ENCODE measurements around the gene TPH1. TPM values are rescaled to one million over a fixed set of nuclear protein-coding genes. Genes with fewer than 3 reads are reported as not detected.

Gene TPH1
- total and polyA plus RNA-seq, 10 of the 15 experiments (the other 5 are each of a cell fraction or from before 2014, with no cell fraction given), result 0.05 to 0.82 (median 0.29) TPM

DNA sequence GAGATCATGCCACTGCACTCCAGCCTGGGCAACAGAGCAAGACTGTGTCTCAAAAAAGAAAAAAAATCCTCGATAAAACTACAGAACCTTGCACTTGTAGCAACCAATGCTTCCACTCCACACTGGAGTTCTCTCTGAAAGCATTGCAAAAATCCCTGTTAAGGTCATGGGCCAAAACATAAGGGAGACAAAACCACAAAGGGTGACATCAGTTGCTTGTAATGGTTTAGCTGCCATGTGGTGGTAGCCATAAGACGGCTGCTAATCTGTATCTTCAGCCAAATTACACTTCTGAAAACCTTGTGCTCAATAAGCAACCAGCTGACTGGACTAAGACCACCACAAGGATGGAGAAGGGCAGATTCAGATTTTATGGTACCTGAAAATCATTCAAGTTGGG lies 20.6 kb upstream of the TPH1 start:
- no peak overlapping the region for H3K4me3 ChIP-seq
- no peak overlapping the region for H2AFZ ChIP-seq (ENCODE audit: control insufficient read depth, low read depth, low read length)
- H3K4me1 ChIP-seq (ENCODE audit: control insufficient read depth, insufficient read depth, low read length), result no peaks in the 10 kb centered on the region
- H4K20me1 ChIP-seq (ENCODE audit: control insufficient read depth, insufficient read depth), result no peaks in the 10 kb centered on the region
- H3K4me2 ChIP-seq (ENCODE audit: control insufficient read depth, insufficient read depth), result no peak overlapping the region
- TF ChIP-seq KDM1A (IDR thresholded peaks at IDR 0.05; ENCODE audit: borderline replicate concordance) (no peak), MTA2 (IDR thresholded peaks at IDR 0.05; ENCODE audit: low read depth) (no peak), SMARCA5 (IDR thresholded peaks at IDR 0.05) (no peak), RCOR1 (conservative IDR thresholded peaks at IDR 0.05; ENCODE audit: low read depth, low read length) (no peak), ZNF384 (IDR thresholded peaks at IDR 0.05; ENCODE audit: borderline replicate concordance, low read depth, low read length) (no peak), KLF5 (IDR thresholded peaks at IDR 0.05; ENCODE audit: partially characterized antibody) (no peak), SREBF1 (IDR thresholded peaks at IDR 0.05; ENCODE audit: low read length) (no peak), CBFB (IDR thresholded peaks at IDR 0.05; ENCODE audit: low read depth) (no peak), FOXM1 (IDR thresholded peaks at IDR 0.05; ENCODE audit: low read depth, low read length) (no peak), CHD1 (IDR thresholded peaks at IDR 0.05; ENCODE audit: low read depth, low read length) (no peak), SIX5 (IDR thresholded peaks at IDR 0.05; ENCODE audit: low read depth, low read length, severe bottlenecking) (no peak)
- FAIRE-seq (no peak), ATAC-seq (no peak), DNase-seq (ENCODE audit: low read depth, low spot score) (no peak)
- H3K9ac ChIP-seq (ENCODE audit: control insufficient read depth, insufficient read depth, low read length), result no peak overlapping the region
- H3K27me3 ChIP-seq (replicated peaks in 1 of 2; ENCODE audit: control insufficient read depth in 2 of 2, insufficient read depth in 2 of 2, low read length in 1 of 2), result no peaks in the 10 kb centered on the region
- ChIA-PET POLR2A (no interaction called here), RAD21 (ENCODE audit: unreplicated experiment) (no interaction called here), SMC1A (ENCODE audit: uncharacterized antibody, unreplicated experiment) (no interaction called here), CTCF (interaction anchor here (1.0 kb wide), 2 partner anchors 28 to 66 kb away, joined by 3 to 4 read pairs; no protein-coding TSS in a partner anchor)
- no peaks in the 10 kb centered on the region for H3K36me3 ChIP-seq (ENCODE audit: control insufficient read depth in 2 of 2, insufficient read depth in 2 of 2, low read length in 1 of 2)
- intact Hi-C loops (cut with micrococcal nuclease; ENCODE audit: unreplicated experiment) (no loop called here), in situ Hi-C loops (cut with MboI) (no loop called here)
- BruUV-seq (replicated peaks), result no TSS peak
- 100% methylated on average over 2 of the region's 2 CpGs for WGBS (ENCODE audit: insufficient coverage, insufficient replicate concordance, low lambda C conversion rate, missing lambda C conversion rate)
- H3K9me3 ChIP-seq (replicated peaks; ENCODE audit: control insufficient read depth, insufficient read depth, low read length), result no peaks in the 10 kb centered on the region
- no peak overlapping the region for H3K27ac ChIP-seq (ENCODE audit: control insufficient read depth, insufficient read depth)
- no peaks in the 10 kb centered on the region for H3K79me2 ChIP-seq (ENCODE audit: control insufficient read depth, insufficient read depth, low read length)

DNA sequence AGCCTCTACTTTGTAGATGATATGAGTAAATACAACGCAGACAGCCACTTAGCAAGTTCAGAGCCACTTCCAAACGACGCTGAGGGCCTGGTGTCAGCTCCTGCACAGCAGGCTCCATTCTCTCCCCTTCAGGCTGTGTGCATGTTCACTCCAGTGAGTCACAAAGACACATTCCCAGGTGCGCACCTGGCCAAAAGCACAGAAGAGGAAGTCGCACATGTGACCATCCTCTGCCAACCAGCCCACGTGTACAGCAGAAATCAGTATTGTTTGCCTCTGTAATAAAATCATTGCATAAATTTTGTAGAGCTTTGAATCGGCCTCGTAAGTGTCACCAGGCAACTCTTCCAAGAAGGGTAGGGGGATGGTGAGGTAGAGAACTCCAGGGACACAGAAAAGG lies 19.5 kb upstream of the TPH1 start:
- BruUV-seq (replicated peaks), result no TSS peak
- Histone ChIP-seq H3K9me3 (replicated peaks; ENCODE audit: control insufficient read depth, insufficient read depth, low read length) (no peaks in the 10 kb centered on the region), H4K20me1 (ENCODE audit: control insufficient read depth, insufficient read depth) (no peaks in the 10 kb centered on the region), H3K4me3 (no peak overlapping the region), H3K36me3 (ENCODE audit: control insufficient read depth in 2 of 2, insufficient read depth in 2 of 2, low read length in 1 of 2) (no peaks in the 10 kb centered on the region), H2AFZ (ENCODE audit: control insufficient read depth, low read depth, low read length) (no peak overlapping the region), H3K27me3 (replicated peaks in 1 of 2; ENCODE audit: control insufficient read depth in 2 of 2, insufficient read depth in 2 of 2, low read length in 1 of 2) (no peaks in the 10 kb centered on the region), H3K27ac (ENCODE audit: control insufficient read depth, insufficient read depth) (no peak overlapping the region), H3K4me2 (ENCODE audit: control insufficient read depth, insufficient read depth) (no peak overlapping the region), H3K79me2 (ENCODE audit: control insufficient read depth, insufficient read depth, low read length) (no peaks in the 10 kb centered on the region), H3K9ac (ENCODE audit: control insufficient read depth, insufficient read depth, low read length) (no peak overlapping the region), H3K4me1 (ENCODE audit: control insufficient read depth, insufficient read depth, low read length) (no peaks in the 10 kb centered on the region)
- ChIA-PET CTCF (interaction anchor here (0.8 to 0.9 kb wide), 2 partner anchors 50 to 51 kb away, joined by 3 read pairs; no protein-coding TSS in a partner anchor), RAD21 (ENCODE audit: unreplicated experiment) (no interaction called here), SMC1A (ENCODE audit: uncharacterized antibody, unreplicated experiment) (no interaction called here), POLR2A (no interaction called here)
- 66% methylated on average over 8 of the region's 8 CpGs for WGBS (ENCODE audit: insufficient coverage, insufficient replicate concordance, low lambda C conversion rate, missing lambda C conversion rate)
- intact Hi-C loops (cut with micrococcal nuclease; ENCODE audit: unreplicated experiment) (no loop called here), in situ Hi-C loops (cut with MboI) (no loop called here)
- ATAC-seq (no peak), FAIRE-seq (no peak), DNase-seq (ENCODE audit: low read depth, low spot score) (no peak)
- no peak for TF ChIP-seq EZH2 (IDR thresholded peaks at IDR 0.05; ENCODE audit: borderline replicate concordance, control insufficient read depth, low read depth, low read length)
- TF ChIP-seq FOS (IDR thresholded peaks at IDR 0.05; ENCODE audit: borderline replicate concordance, extremely low read depth, insufficient read length), result no peak
- TF ChIP-seq SIX5 (IDR thresholded peaks at IDR 0.05; ENCODE audit: low read depth, low read length, severe bottlenecking), result no peak
- TF ChIP-seq SMC3 (IDR thresholded peaks at IDR 0.05; ENCODE audit: borderline replicate concordance, low read length), result no peak
- no peak for TF ChIP-seq BMI1 (IDR thresholded peaks at IDR 0.05; ENCODE audit: borderline replicate concordance)
- TF ChIP-seq, protein P1, sequence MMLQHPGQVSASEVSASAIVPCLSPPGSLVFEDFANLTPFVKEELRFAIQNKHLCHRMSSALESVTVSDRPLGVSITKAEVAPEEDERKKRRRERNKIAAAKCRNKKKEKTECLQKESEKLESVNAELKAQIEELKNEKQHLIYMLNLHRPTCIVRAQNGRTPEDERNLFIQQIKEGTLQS (IDR thresholded peaks at IDR 0.05; ENCODE audit: borderline replicate concordance, extremely low read depth, low read depth, low read length), result no peak
- TF ChIP-seq, protein P2, sequence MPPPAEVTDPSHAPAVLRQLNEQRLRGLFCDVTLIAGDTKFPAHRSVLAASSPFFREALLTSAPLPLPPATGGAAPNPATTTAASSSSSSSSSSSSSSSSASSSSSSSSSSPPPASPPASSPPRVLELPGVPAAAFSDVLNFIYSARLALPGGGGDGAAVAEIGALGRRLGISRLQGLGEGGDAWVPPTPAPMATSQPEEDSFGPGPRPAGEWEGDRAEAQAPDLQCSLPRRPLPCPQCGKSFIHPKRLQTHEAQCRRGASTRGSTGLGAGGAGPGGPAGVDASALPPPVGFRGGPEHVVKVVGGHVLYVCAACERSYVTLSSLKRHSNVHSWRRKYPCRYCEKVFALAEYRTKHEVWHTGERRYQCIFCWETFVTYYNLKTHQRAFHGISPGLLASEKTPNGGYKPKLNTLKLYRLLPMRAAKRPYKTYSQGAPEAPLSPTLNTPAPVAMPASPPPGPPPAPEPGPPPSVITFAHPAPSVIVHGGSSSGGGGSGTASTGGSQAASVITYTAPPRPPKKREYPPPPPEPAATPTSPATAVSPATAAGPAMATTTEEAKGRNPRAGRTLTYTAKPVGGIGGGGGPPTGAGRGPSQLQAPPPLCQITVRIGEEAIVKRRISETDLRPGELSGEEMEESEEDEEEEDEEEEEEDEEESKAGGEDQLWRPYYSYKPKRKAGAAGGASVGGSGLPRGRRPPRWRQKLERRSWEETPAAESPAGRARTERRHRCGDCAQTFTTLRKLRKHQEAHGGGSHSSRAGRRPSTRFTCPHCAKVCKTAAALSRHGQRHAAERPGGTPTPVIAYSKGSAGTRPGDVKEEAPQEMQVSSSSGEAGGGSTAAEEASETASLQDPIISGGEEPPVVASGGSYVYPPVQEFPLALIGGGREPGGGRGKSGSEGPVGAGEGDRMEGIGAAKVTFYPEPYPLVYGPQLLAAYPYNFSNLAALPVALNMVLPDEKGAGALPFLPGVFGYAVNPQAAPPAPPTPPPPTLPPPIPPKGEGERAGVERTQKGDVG (CRISPR knock-in tag; IDR thresholded peaks at IDR 0.05), result no peak
